ACC112 (cell line): ENCODE data around the gene MICAL1.
A peak's percentile ranks its signal among the peaks of the same experiment; 100 is the strongest.

ENCODE experiments used
- H2AFZ ChIP-seq: fragments of 200-600 bp; sonication (generic); one replicate; pipeline ENCODE4 v1.6.0; 2017; ENCODE audit warnings: antibody characterized with exemption, low read length; ENCODE audit not compliant: unreplicated experiment
- H3K27ac ChIP-seq: fragments of 200-600 bp; sonication (generic); 2 replicates; pipeline ENCODE4 v1.5.1; 2014; ENCODE audit warnings: low read depth, mild to moderate bottlenecking, antibody characterized with exemption, low read length, moderate library complexity
- H3K27me3 ChIP-seq: fragments of 200-600 bp; sonication (generic); 2 replicates; pipeline ENCODE4 v1.6.1; 2014; ENCODE audit warnings: mild to moderate bottlenecking, antibody characterized with exemption, low read length, moderate library complexity, mixed read lengths; ENCODE audit not compliant: insufficient read depth
- H3K36me3 ChIP-seq: fragments of 200-600 bp; sonication (generic); 2 replicates; pipeline ENCODE4 v1.6.1; 2016; ENCODE audit warnings: mild to moderate bottlenecking, antibody characterized with exemption, low read length, moderate library complexity, mixed read lengths; ENCODE audit not compliant: insufficient read depth
- H3K4me1 ChIP-seq: fragments of 200-600 bp; sonication (generic); one replicate; pipeline ENCODE4 v1.6.1; 2016; ENCODE audit warnings: low read length, mixed read lengths; ENCODE audit not compliant: insufficient read depth, unreplicated experiment, control insufficient read depth
- H3K4me3 ChIP-seq: fragments of 200-600 bp; sonication (generic); 2 replicates; pipeline ENCODE4 v1.5.1; 2014; ENCODE audit warnings: mild to moderate bottlenecking, low read depth, low read length
- H3K79me2 ChIP-seq: fragments of 200-600 bp; sonication (generic); one replicate; pipeline ENCODE4 v1.6.0; 2016; ENCODE audit warnings: low read length; ENCODE audit not compliant: control insufficient read depth, unreplicated experiment, insufficient read depth

MICAL1 gene

GRCh38 chr6:109443425-109443950 is 12.1 kb downstream of the MICAL1 start:
- H3K4me1 ChIP-seq = peaks cover 7% of the 10 kb centered on the region
- no peak overlapping the region for H2AFZ ChIP-seq
- H3K4me3 ChIP-seq = no peak overlapping the region
- H3K27ac ChIP-seq = no peak overlapping the region
- no peaks in the 10 kb centered on the region for H3K27me3 ChIP-seq
- no peaks in the 10 kb centered on the region for H3K36me3 ChIP-seq
- H3K79me2 ChIP-seq = no peaks in the 10 kb centered on the region

- Histone ChIP-seq H3K27me3 (no peaks in the 10 kb centered on the region), H3K4me3 (no peak overlapping the region), H2AFZ (no peak overlapping the region), H3K4me1 (peaks cover 7% of the 10 kb centered on the region), H3K36me3 (no peaks in the 10 kb centered on the region), H3K27ac (no peak overlapping the region), H3K79me2 (no peaks in the 10 kb centered on the region)
Observed at GRCh38 chr6:109442393-109442924, 13.1 kb downstream of the MICAL1 start.

- peaks cover 7% of the 10 kb centered on the region for H3K4me1 ChIP-seq
- no peaks in the 10 kb centered on the region for H3K27me3 ChIP-seq
- peak overlapping the region; percentile 87 for H3K4me3 ChIP-seq
- H2AFZ ChIP-seq = peak overlapping the region; percentile 26
- peak overlapping the region; percentile 62; the same call in 1 of the 2 replicates for H3K27ac ChIP-seq
- H3K79me2 ChIP-seq = no peaks in the 10 kb centered on the region
- no peaks in the 10 kb centered on the region for H3K36me3 ChIP-seq
Observed at GRCh38 chr6:109441069-109441816, 14.3 kb downstream of the MICAL1 start.

GRCh38 chr6:109440331-109441068 is 15.1 kb downstream of the MICAL1 start, which contains the start of the genes PPIL6 and SMPD2:
Gene PPIL6, minus strand, starts transcription at chr6:109440628. Its CDS starts 38 bp downstream, at chr6:109440590.
Gene SMPD2, plus strand, starts transcription at chr6:109440724. Its CDS starts 398 bp downstream, at chr6:109441122.
- H3K4me3 ChIP-seq = peak within 1 kb of the TSS; percentile 87
- peak within 1 kb of the TSS; percentile 86 for H2AFZ ChIP-seq

GRCh38 chr6:109436041-109436440 is 19.5 kb downstream of the MICAL1 start:
- Histone ChIP-seq H3K27ac (no peak overlapping the region), H3K27me3 (no peaks in the 10 kb centered on the region), H3K4me3 (no peak overlapping the region), H3K4me1 (no peaks in the 10 kb centered on the region), H3K79me2 (no peaks in the 10 kb centered on the region), H2AFZ (no peak overlapping the region), H3K36me3 (no peaks in the 10 kb centered on the region)

More at GRCh38 chr6:109440331-109441068, 15.1 kb downstream of the MICAL1 start, which contains the start of the genes PPIL6 and SMPD2:
- Histone ChIP-seq H3K79me2 (no peaks in the 10 kb centered on the region), H3K36me3 (no peaks in the 10 kb centered on the region), H3K27ac (peak within 1 kb of the TSS; percentile 65), H3K27me3 (no peaks in the 10 kb centered on the region), H3K4me1 (peaks cover 7% of the 10 kb centered on the region)

- H3K36me3 ChIP-seq = no peaks in the 10 kb centered on the region
- no peak overlapping the region for H2AFZ ChIP-seq
- H3K27me3 ChIP-seq = no peaks in the 10 kb centered on the region
- no peak overlapping the region for H3K27ac ChIP-seq
- H3K4me3 ChIP-seq = no peak overlapping the region
- H3K79me2 ChIP-seq = no peaks in the 10 kb centered on the region
- H3K4me1 ChIP-seq = no peaks in the 10 kb centered on the region
Observed at GRCh38 chr6:109434456-109434855, 21.1 kb downstream of the MICAL1 start.

GRCh38 chr6:109429496-109429895 is 26.1 kb downstream of the MICAL1 start:
- H2AFZ ChIP-seq = no peak overlapping the region
- peaks cover 6% of the 10 kb centered on the region for H3K4me1 ChIP-seq
- no peaks in the 10 kb centered on the region for H3K27me3 ChIP-seq
- no peak overlapping the region for H3K4me3 ChIP-seq
- no peaks in the 10 kb centered on the region for H3K79me2 ChIP-seq
- no peak overlapping the region for H3K27ac ChIP-seq
- H3K36me3 ChIP-seq = no peaks in the 10 kb centered on the region

GRCh38 chr6:109428889-109429477 is 26.6 kb downstream of the MICAL1 start:
- no peaks in the 10 kb centered on the region for H3K79me2 ChIP-seq
- no peak overlapping the region for H3K4me3 ChIP-seq
- H3K27me3 ChIP-seq = no peaks in the 10 kb centered on the region
- peaks cover 11% of the 10 kb centered on the region for H3K4me1 ChIP-seq
- H3K36me3 ChIP-seq = no peaks in the 10 kb centered on the region
- H2AFZ ChIP-seq = no peak overlapping the region
- H3K27ac ChIP-seq = no peak overlapping the region

GRCh38 chr6:109424946-109425345 is 30.6 kb downstream of the MICAL1 start:
- H3K27me3 ChIP-seq = no peaks in the 10 kb centered on the region
- peak overlapping the region; percentile 87 for H2AFZ ChIP-seq
- H3K36me3 ChIP-seq = no peaks in the 10 kb centered on the region
- H3K4me3 ChIP-seq = peak overlapping the region; percentile 64; the same call in 1 of the 2 replicates
- H3K4me1 ChIP-seq = peaks cover 11% of the 10 kb centered on the region
- H3K79me2 ChIP-seq = no peaks in the 10 kb centered on the region
- peak overlapping the region; percentile 14; the same call in 1 of the 2 replicates for H3K27ac ChIP-seq

- H2AFZ ChIP-seq = no peak overlapping the region
- H3K27me3 ChIP-seq = no peaks in the 10 kb centered on the region
- H3K79me2 ChIP-seq = no peaks in the 10 kb centered on the region
Observed at GRCh38 chr6:109421184-109421583, 34.4 kb downstream of the MICAL1 start.

More at GRCh38 chr6:109421184-109421583, 34.4 kb downstream of the MICAL1 start:
- no peaks in the 10 kb centered on the region for H3K36me3 ChIP-seq
- peaks cover 11% of the 10 kb centered on the region for H3K4me1 ChIP-seq
- H3K27ac ChIP-seq = no peak overlapping the region
- no peak overlapping the region for H3K4me3 ChIP-seq
